A673 (cell line): ENCODE measurements around the gene BHLHA15.

ENCODE experiments used
- EZH2 ChIP-seq: fragments of 200-600 bp; sonication (generic); IDR thresholded peaks from 2 replicates; pipeline ENCODE4 v1.6.1; 2017; ENCODE audit warnings: borderline replicate concordance, low read depth, mild to moderate bottlenecking, mixed read lengths, antibody characterized with exemption, low read length; ENCODE audit not compliant: poor library complexity, severe bottlenecking
- TF ChIP-seq, protein P1 (sequence below): fragments of 300-800, 200-600 bp; sonication (generic); conservative IDR thresholded peaks from 2 replicates; pipeline ENCODE4 v1.5.1; 2017; ENCODE audit warnings: low read depth, mild to moderate bottlenecking, antibody characterized with exemption, low read length, moderate library complexity, mixed read lengths

DNA sequence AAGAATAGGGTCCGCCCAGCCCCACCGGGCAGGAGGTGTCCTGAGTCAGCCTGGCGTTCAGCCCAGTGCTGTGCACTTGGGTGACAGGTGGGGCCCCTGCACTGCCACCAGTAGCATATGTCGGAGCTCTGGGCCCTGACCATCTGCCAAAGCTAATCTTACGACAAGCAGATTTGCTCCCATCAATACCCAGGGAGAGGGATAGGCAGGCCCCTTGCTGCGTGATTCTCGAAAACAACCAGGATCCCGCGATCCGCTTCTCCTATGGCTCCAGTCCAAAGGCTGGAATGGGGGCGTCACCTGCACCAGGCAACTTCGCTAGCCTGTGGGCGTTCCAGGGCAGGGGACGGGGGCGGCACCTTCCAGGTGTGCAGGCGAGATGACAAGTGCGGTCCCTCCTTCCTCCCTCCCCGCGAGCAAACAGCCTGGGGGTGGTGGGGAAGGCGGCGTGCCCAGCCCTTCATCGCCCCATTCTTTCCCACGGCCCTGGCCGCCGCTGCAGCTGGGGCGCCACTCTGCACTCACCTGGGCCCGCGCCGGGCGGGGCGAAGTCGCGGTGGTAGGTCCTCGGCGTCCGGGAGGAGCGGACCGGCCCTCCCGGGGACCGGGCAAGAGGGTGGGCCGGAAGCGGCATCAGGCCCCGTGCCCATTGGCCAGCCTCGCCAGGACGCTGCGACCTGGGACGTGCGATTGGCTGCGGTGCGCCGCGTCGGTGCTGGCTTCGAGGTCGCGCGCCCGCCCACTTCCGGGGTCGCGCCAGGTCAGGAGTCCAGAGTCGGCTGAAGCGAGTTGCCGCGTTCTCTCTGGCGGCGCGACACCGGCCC lies 40.6 kb downstream of the BHLHA15 start, which contains the start of gene TECPR1:
- TF ChIP-seq, protein P1, sequence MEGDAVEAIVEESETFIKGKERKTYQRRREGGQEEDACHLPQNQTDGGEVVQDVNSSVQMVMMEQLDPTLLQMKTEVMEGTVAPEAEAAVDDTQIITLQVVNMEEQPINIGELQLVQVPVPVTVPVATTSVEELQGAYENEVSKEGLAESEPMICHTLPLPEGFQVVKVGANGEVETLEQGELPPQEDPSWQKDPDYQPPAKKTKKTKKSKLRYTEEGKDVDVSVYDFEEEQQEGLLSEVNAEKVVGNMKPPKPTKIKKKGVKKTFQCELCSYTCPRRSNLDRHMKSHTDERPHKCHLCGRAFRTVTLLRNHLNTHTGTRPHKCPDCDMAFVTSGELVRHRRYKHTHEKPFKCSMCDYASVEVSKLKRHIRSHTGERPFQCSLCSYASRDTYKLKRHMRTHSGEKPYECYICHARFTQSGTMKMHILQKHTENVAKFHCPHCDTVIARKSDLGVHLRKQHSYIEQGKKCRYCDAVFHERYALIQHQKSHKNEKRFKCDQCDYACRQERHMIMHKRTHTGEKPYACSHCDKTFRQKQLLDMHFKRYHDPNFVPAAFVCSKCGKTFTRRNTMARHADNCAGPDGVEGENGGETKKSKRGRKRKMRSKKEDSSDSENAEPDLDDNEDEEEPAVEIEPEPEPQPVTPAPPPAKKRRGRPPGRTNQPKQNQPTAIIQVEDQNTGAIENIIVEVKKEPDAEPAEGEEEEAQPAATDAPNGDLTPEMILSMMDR, result no peak
- TF ChIP-seq EZH2, result no peak
